Naive thymus-derived CD4-positive, alpha-beta T cell (primary cell): Measurements from ENCODE around the gene OAS1. TPM values are rescaled to one million over a fixed set of nuclear protein-coding genes. Genes with fewer than 3 reads are reported as not detected.

ENCODE experiments used
- ATAC-seq: fragments of 150-1000 bp; cut with Tn5 transposase; 2 replicates; pipeline ENCODE4 v1.10.0; 2021; ENCODE audit warnings: mild to moderate bottlenecking, moderate library complexity
- CTCF ChIA-PET: fragments of 350-600 bp; sonication (Branson Sonifier 250); formaldehyde crosslinking; loops from one replicate; lab custom pipeline; 2021; ENCODE audit warnings: antibody characterized with exemption; lab: Charles Lee
- POLR2A ChIA-PET: fragments of 350-600 bp; sonication (Branson Sonifier 250); formaldehyde crosslinking; loops from one replicate; lab custom pipeline; 2021; ENCODE audit warnings: antibody characterized with exemption, inconsistent platforms; lab: Charles Lee
- DNase-seq, 9 donors: peaks; one replicate each; pipeline versions ENCODE4 v3.0.0 to v3.0.0-alpha.2; 2020 to 2022; ENCODE audit warnings: mixed read lengths in 1 of 9
- H3K27ac ChIP-seq: one replicate; pipeline ENCODE4 v1.7.0; 2013; ENCODE audit warnings: mild to moderate bottlenecking, low read depth, low read length, moderate library complexity
- H3K27me3 ChIP-seq, 2 donors: one replicate each; pipeline ENCODE4 v1.7.0; 2013; ENCODE audit warnings: low read length in 2 of 2, mild to moderate bottlenecking in 2 of 2, moderate library complexity in 2 of 2; ENCODE audit not compliant: control insufficient read depth in 2 of 2, insufficient read depth in 2 of 2
- H3K36me3 ChIP-seq, 3 experiments: 1 replicate in 2 of 3; 2 replicates in 1 of 3; pipeline ENCODE4 v1.7.0; 2013; ENCODE audit warnings: low read length in 3 of 3, mild to moderate bottlenecking in 3 of 3, moderate library complexity in 1 of 3; ENCODE audit not compliant: insufficient read depth in 3 of 3, control insufficient read depth in 2 of 3
- H3K4me1 ChIP-seq, 2 donors: one replicate each; pipeline ENCODE4 v1.7.0; 2013; ENCODE audit warnings: low read length in 2 of 2, mild to moderate bottlenecking in 2 of 2, moderate library complexity in 1 of 2; ENCODE audit not compliant: control insufficient read depth in 2 of 2, insufficient read depth in 2 of 2
- H3K4me3 ChIP-seq: 2 replicates; pipeline ENCODE4 v1.7.0; 2013; ENCODE audit warnings: mild to moderate bottlenecking, low read length
- H3K9me3 ChIP-seq, 3 experiments: 1 replicate in 2 of 3; 2 replicates in 1 of 3; pipeline ENCODE4 v1.7.0; 2013; ENCODE audit warnings: low read length in 3 of 3; ENCODE audit not compliant: control insufficient read depth in 2 of 3
- H3K27ac Mint-ChIP-seq, 9 donors: one replicate each; pipeline ENCODE4 v1.8.0; 2020 to 2022; ENCODE audit warnings: mixed read lengths in 9 of 9, mild to moderate bottlenecking in 8 of 9, moderate library complexity in 5 of 9, inconsistent platforms in 2 of 9
- H3K27me3 Mint-ChIP-seq, 5 donors: one replicate each; pipeline ENCODE4 v1.8.0; 2021 to 2022; ENCODE audit warnings: mixed read lengths in 5 of 5, mild to moderate bottlenecking in 1 of 5
- H3K36me3 Mint-ChIP-seq, 5 donors: one replicate each; pipeline ENCODE4 v1.8.0; 2020 to 2022; ENCODE audit warnings: mixed read lengths in 5 of 5, mild to moderate bottlenecking in 3 of 5, inconsistent platforms in 1 of 5
- H3K4me1 Mint-ChIP-seq, 7 donors: one replicate each; pipeline ENCODE4 v1.8.0; 2020 to 2022; ENCODE audit warnings: mixed read lengths in 7 of 7, mild to moderate bottlenecking in 3 of 7, inconsistent platforms in 1 of 7
- H3K4me3 Mint-ChIP-seq, 10 donors: one replicate each; pipeline ENCODE4 v1.8.0; 2020 to 2022; ENCODE audit warnings: mild to moderate bottlenecking in 10 of 10, mixed read lengths in 10 of 10, moderate library complexity in 6 of 10, inconsistent platforms in 2 of 10
- H3K9me3 Mint-ChIP-seq, 11 donors: one replicate each; pipeline ENCODE4 v1.8.0; 2020 to 2022; ENCODE audit warnings: mixed read lengths in 11 of 11, mild to moderate bottlenecking in 4 of 11, inconsistent platforms in 1 of 11, moderate library complexity in 1 of 11
- intact Hi-C, 2 donors: fragments of 100-400 bp; cut with micrococcal nuclease; formaldehyde crosslinking; loops; one replicate each; pipeline ENCODE4 v1.15.1; 2023
- polyA plus RNA-seq, 2 donors: library from polyadenylated mRNA; unstranded; fragments of 300-500 nt; fragmentation: Illumina TruSeq; gene quantifications; one replicate each; pipeline ENCODE4 v1.2.3, GENCODE V29; 2021
- total RNA-seq, 6 experiments: library from RNA in 5 of 6; stranded (reverse) in 5 of 6; gene quantifications; 1 replicate in 5 of 6; 2 replicates in 1 of 6; pipeline ENCODE4 v1.2.3 and lab custom pipeline; 2021 to 2026

Gene OAS1
- total and polyA plus RNA-seq, 7 experiments from 2014 or later, result 5.1 to 169 (median 9.2) TPM

DNA sequence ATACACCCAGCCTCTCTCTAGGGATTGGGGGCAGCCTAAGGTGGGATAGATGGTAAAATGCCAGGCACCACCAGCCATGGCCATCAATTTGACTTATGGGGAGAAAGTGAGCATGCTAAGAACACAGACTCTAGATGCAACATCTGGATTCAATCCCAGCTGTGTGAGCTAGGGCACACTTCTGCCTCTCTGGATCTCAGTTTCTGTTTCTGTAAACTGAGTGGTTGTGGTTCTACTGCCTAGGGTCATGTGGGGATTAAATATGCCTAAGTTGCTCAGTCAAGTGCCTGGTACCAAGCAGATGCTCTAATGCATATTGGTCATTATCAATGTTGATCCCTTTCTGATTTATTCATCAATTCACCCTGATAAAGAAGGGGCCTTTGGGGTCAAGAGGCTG is 12.6 kb upstream of the OAS1 start:
- ChIA-PET CTCF (no interaction called here), POLR2A (no interaction called here)
- H3K9me3 ChIP-seq, result no peaks in the 10 kb centered on the region
- peaks cover 0 to 4% (median 0%) of the 10 kb centered on the region in 7 donors for H3K4me1 Mint-ChIP-seq
- intact Hi-C loops, result no loop called here
- ATAC-seq, result no peak
- H3K4me3 Mint-ChIP-seq, result no peak overlapping the region
- H3K27ac ChIP-seq, result no peak overlapping the region
- no peaks in the 10 kb centered on the region for H3K4me1 ChIP-seq
- H3K36me3 Mint-ChIP-seq, result no peaks in the 10 kb centered on the region
- no peak overlapping the region for H3K4me3 ChIP-seq
- H3K36me3 ChIP-seq, result no peaks in the 10 kb centered on the region
- H3K27me3 Mint-ChIP-seq, result peaks cover 0 to 38% (median 5%) of the 10 kb centered on the region in 5 donors
- H3K27me3 ChIP-seq, result no peaks in the 10 kb centered on the region
- no peak overlapping the region for H3K27ac Mint-ChIP-seq
- no peak for DNase-seq
- H3K9me3 Mint-ChIP-seq, result peaks cover 0 to under 1% (median 0%) of the 10 kb centered on the region in 11 donors

DNA sequence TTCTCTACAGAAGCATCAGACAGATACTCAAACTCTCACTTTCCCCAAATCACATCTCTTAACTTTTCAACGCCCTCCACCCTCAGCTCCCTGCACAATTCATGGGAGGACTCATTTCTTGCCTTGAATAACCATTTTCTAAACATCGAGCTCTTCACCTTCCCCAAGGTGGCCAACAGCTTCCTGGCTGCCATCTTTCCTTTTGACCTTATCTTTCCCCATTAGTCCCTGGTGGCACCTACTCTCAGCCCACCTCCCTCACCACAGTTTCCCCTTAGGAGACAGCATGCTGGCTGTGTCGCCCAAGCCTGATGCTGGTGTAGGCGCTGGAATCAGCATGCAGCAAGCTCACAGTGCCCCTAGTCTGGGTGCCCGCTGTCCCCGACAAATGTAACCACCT is 8.4 kb upstream of the OAS1 start:
- Histone ChIP-seq H3K9me3 (no peaks in the 10 kb centered on the region), H3K27me3 (no peaks in the 10 kb centered on the region), H3K27ac (no peak overlapping the region), H3K4me3 (no peak overlapping the region), H3K4me1 (peaks cover 7 to 13% of the 10 kb centered on the region in 2 donors), H3K36me3 (no peaks in the 10 kb centered on the region)
- Mint-ChIP-seq H3K4me1 (peaks cover 12 to 22% (median 17%) of the 10 kb centered on the region in 7 donors), H3K27me3 (peaks cover 0 to 29% (median 0%) of the 10 kb centered on the region in 5 donors), H3K27ac (peak overlapping the region in 1 of 9 donors; percentile 32), H3K4me3 (no peak overlapping the region), H3K9me3 (no peaks in the 10 kb centered on the region), H3K36me3 (peaks cover 0 to 2% (median 0%) of the 10 kb centered on the region in 5 donors)
- CTCF ChIA-PET, result interaction anchor here (1.2 to 1.4 kb wide), 2 partner anchors 9 to 109 kb away, joined by 3 to 6 read pairs; partner anchors contain the start of gene OAS1
- intact Hi-C loops, result no loop called here
- DNase-seq, result no peak
- POLR2A ChIA-PET, result interaction anchor here (0.7 kb wide), 1 partner anchor 369 kb away, joined by 3 read pairs; no protein-coding TSS in a partner anchor
- ATAC-seq, result no peak

DNA sequence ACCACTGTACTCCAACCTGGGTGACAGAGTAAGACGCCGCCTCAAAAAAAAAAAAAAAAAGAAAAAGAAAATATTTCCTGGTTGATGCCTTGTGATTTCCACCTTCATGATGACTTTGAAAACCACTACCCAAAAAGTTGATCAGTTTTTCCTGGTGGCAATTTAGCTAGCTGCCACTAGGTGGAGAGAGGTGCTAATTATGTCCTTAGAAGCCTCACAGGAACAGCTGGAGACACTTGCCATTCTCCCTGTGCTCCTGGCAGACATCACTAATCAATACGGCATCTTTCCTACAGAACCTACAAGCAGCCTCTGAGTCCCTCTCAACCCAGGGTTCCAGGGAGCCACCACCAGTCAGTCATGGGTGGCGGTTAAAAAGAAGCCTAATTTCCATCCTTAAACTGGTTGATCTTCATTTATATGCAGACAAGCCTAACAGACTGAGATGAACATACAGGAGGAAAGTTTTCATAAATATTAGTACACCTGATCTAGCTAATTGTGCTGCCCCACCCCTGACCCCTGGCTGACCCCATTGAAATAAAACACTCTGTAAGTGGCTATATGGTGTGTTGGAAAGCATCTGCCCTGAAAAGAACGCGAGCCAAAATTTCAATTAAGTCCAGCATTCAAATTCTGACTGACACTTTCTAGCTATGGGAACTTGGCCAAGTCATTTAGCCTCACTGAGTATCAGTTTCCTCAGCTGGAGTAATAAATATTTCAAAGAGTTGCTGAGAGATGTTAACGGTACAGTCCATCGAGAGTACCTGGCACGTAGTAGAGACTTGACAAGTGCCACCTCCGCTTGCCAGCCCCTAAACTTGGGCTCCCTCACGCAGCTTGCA is 6.2 kb upstream of the OAS1 start:
- Mint-ChIP-seq H3K27ac (peak overlapping the region in 5 of 9 donors; percentile 15 to 43 (median 34)), H3K4me3 (no peak overlapping the region), H3K9me3 (no peaks in the 10 kb centered on the region), H3K4me1 (peaks cover 17 to 41% (median 33%) of the 10 kb centered on the region in 7 donors), H3K36me3 (peaks cover 0 to 2% (median 0%) of the 10 kb centered on the region in 5 donors), H3K27me3 (peaks cover 0 to 28% (median 0%) of the 10 kb centered on the region in 5 donors)
- Histone ChIP-seq H3K9me3 (no peaks in the 10 kb centered on the region), H3K27ac (no peak overlapping the region), H3K4me1 (peaks cover 7 to 20% of the 10 kb centered on the region in 2 donors), H3K36me3 (no peaks in the 10 kb centered on the region), H3K27me3 (no peaks in the 10 kb centered on the region), H3K4me3 (no peak overlapping the region)
- POLR2A ChIA-PET, result interaction anchor here (0.9 kb wide), 1 partner anchor 78 kb away, joined by 5 read pairs; the partner anchor contains the start of gene OAS2
- ATAC-seq, result peak; percentile 68
- intact Hi-C loops, result loop anchor here (1.0 to 10.0 kb wide), 8 partner anchors 38 to 284 kb away; partner anchors contain the start of genes OAS2 (in 2 of the 2), DDX54 (in 1 of the 2), OAS3 (in 1 of the 2) and RITA1 (in 1 of the 2)
- peak in 7 of 9 donors; percentile 15 to 46 (median 32) for DNase-seq
- CTCF ChIA-PET, result interaction anchor here (0.6 to 2.4 kb wide), 7 partner anchors 41 to 130 kb away, joined by 3 to 13 read pairs (median 4); partner anchors contain the start of gene OAS2

DNA sequence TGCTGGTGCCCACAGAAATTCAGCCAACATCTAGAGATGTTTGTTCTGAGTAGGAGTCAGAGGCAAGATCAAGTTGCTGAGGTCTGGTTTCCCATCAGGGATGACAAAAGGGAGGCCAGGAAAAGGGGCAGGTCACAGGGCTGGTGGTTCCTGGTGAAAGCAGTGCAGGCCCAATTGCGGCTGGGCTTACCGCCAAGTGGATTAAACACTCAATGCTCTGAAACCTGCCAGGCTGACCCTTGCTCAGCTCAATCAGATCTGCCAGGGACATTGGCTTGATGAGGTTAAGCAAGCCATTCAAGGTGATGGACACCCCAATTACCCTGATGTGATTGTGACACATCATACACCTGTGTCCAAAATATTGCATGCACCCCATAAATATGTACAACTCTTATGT is 5.5 kb upstream of the OAS1 start:
- POLR2A ChIA-PET, result interaction anchor here (0.9 to 1.3 kb wide), 2 partner anchors 77 kb away, joined by 5 read pairs; partner anchors contain the start of gene OAS2
- CTCF ChIA-PET, result interaction anchor here (2.4 kb wide), 1 partner anchor 77 kb away, joined by 13 read pairs; the partner anchor contains the start of gene OAS2
- intact Hi-C loops, result loop anchor here (5.0 to 10.0 kb wide), 3 partner anchors 254 to 284 kb away; partner anchors contain the start of genes DDX54 (in 1 of the 2) and RITA1 (in 1 of the 2)
- Histone ChIP-seq H3K9me3 (no peaks in the 10 kb centered on the region), H3K27ac (no peak overlapping the region), H3K4me1 (peaks cover 7 to 23% of the 10 kb centered on the region in 2 donors), H3K27me3 (no peaks in the 10 kb centered on the region), H3K4me3 (no peak overlapping the region), H3K36me3 (no peaks in the 10 kb centered on the region)
- Mint-ChIP-seq H3K4me1 (peaks cover 17 to 46% (median 36%) of the 10 kb centered on the region in 7 donors), H3K9me3 (no peaks in the 10 kb centered on the region), H3K36me3 (peaks cover 0 to 2% (median 0%) of the 10 kb centered on the region in 5 donors), H3K27ac (peak overlapping the region in 3 of 9 donors; percentile 15 to 92 (median 34)), H3K27me3 (peaks cover 0 to 24% (median 0%) of the 10 kb centered on the region in 5 donors), H3K4me3 (no peak overlapping the region)
- ATAC-seq (no peak), DNase-seq (no peak)

DNA sequence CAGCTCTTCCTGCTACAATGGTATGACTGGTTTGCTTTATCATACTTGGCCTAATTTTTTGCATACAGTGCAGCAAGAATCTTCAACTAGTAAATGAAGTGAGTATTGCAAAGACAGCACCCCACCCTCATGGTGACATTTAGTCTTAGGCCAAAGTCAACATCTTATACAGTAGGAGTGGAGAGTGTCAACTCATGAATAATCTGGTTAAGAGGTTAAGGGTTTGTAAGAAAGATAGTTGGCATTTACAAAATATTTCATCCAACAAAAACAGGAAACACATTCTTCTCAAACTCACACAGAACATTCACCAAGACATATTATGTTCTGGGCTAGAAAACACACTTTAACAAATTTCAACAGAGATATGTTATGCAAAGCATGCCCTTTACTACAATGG is 2.2 kb upstream of the OAS1 start:
- POLR2A ChIA-PET, result interaction anchor here (5.1 kb wide), 1 partner anchor 74 kb away, joined by 43 read pairs; the partner anchor contains the start of gene OAS2
- peaks cover 45 to 79% (median 59%) of the 10 kb centered on the region in 7 donors for H3K4me1 Mint-ChIP-seq

More for the DNA sequence above, 2.2 kb upstream of the OAS1 start:
- Histone ChIP-seq H3K36me3 (no peaks in the 10 kb centered on the region), H3K4me3 (no peak overlapping the region), H3K4me1 (peaks cover 27 to 46% of the 10 kb centered on the region in 2 donors), H3K27ac (no peak overlapping the region), H3K9me3 (no peaks in the 10 kb centered on the region), H3K27me3 (no peaks in the 10 kb centered on the region)
- CTCF ChIA-PET, result interaction anchor here (1.2 kb wide), 1 partner anchor 144 kb away, joined by 3 read pairs; no protein-coding TSS in a partner anchor
- no peaks in the 10 kb centered on the region for H3K9me3 Mint-ChIP-seq
- intact Hi-C loops, result loop anchor here (5.0 to 10.0 kb wide), 3 partner anchors 250 to 280 kb away; partner anchors contain the start of genes DDX54 (in 1 of the 2) and RITA1 (in 1 of the 2)
- peak overlapping the region; percentile 63 to 99 (median 79) for H3K27ac Mint-ChIP-seq
- DNase-seq (no peak), ATAC-seq (no peak)
- H3K4me3 Mint-ChIP-seq, result peak overlapping the region in 2 of 10 donors; percentile 33 to 63
- no peaks in the 10 kb centered on the region for H3K27me3 Mint-ChIP-seq
- H3K36me3 Mint-ChIP-seq, result peaks cover 0 to 24% (median 0%) of the 10 kb centered on the region in 5 donors
